Mesothelial cell of epicardium (in vitro differentiated cells): ENCODE data around the gene TMEM11. TPM values are rescaled to one million over a fixed set of nuclear protein-coding genes. Genes with fewer than 3 reads are reported as not detected.

Experiments
- DNase-seq, 2 experiments: peaks; one replicate each; pipeline ENCODE4 v3.0.0; 2021; ENCODE audit warnings: low spot score in 2 of 2; ENCODE audit not compliant: unreplicated experiment in 2 of 2
- H3K27ac Mint-ChIP-seq: 2 replicates; pipeline ENCODE4 v1.8.0; 2021; ENCODE audit warnings: mixed read lengths
- H3K27me3 Mint-ChIP-seq: 2 replicates; pipeline ENCODE4 v1.8.0; 2021; ENCODE audit warnings: low read depth, mixed read lengths
- H3K36me3 Mint-ChIP-seq: 2 replicates; pipeline ENCODE4 v1.8.0; 2021; ENCODE audit warnings: mixed read lengths
- H3K4me1 Mint-ChIP-seq: 2 replicates; pipeline ENCODE4 v1.8.0; 2021; ENCODE audit warnings: mixed read lengths
- H3K4me3 Mint-ChIP-seq: 2 replicates; pipeline ENCODE4 v1.8.0; 2021; ENCODE audit warnings: mild to moderate bottlenecking, moderate library complexity, mixed read lengths
- H3K9me3 Mint-ChIP-seq: 2 replicates; pipeline ENCODE4 v1.8.0; 2021; ENCODE audit warnings: mixed read lengths
- total RNA-seq: library from RNA; stranded (reverse); gene quantifications from 3 replicates; pipeline ENCODE4 v1.2.1, GENCODE V29; 2021
- TF ChIP-seq, protein P1 (sequence below): fragments of 200-600 bp; sonication (generic); IDR thresholded peaks from one replicate; pipeline ENCODE4 v1.5.0; 2021; ENCODE audit warnings: antibody characterized with exemption; ENCODE audit not compliant: unreplicated experiment

The TMEM11 gene
- total RNA-seq, 1 donor from 2014 or later: 20.6 TPM

DNA sequence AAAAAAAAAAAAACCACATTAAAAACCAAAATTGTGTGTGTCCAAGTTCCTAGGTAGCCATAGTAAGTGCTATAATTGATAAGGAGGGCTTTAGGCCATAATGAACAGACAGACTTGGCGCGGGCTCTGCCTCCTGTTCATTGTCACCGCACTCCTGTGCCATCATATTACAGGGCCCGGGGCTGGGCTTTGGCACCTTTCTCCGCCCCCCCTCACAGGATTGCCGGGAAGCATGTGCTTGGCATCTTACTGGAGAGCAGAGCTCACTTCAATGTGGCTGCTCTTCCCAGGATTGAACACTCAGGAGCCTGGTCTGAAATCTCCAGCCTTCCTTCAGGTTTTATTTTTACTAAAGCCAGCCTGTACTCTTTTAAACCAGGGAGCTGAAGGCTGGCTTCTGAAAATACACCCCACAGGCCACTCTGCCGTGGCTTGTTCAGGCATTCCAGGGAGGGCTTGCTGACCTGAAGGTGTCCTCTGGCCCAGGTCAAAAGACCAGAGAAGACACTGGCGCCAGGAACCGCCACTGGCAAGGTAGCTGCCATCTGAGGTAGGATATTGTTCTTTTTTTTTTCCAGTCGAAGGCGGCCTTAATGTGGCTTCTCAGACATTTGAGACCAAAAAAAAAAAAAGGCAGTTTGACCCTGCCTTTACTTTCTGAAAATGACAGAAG lies 47.9 kb downstream of the TMEM11 start:
- TF ChIP-seq, protein P1, sequence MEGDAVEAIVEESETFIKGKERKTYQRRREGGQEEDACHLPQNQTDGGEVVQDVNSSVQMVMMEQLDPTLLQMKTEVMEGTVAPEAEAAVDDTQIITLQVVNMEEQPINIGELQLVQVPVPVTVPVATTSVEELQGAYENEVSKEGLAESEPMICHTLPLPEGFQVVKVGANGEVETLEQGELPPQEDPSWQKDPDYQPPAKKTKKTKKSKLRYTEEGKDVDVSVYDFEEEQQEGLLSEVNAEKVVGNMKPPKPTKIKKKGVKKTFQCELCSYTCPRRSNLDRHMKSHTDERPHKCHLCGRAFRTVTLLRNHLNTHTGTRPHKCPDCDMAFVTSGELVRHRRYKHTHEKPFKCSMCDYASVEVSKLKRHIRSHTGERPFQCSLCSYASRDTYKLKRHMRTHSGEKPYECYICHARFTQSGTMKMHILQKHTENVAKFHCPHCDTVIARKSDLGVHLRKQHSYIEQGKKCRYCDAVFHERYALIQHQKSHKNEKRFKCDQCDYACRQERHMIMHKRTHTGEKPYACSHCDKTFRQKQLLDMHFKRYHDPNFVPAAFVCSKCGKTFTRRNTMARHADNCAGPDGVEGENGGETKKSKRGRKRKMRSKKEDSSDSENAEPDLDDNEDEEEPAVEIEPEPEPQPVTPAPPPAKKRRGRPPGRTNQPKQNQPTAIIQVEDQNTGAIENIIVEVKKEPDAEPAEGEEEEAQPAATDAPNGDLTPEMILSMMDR: no peak
- peaks cover 15% of the 10 kb centered on the region for H3K4me1 Mint-ChIP-seq
- H3K9me3 Mint-ChIP-seq: no peaks in the 10 kb centered on the region
- no peaks in the 10 kb centered on the region for H3K36me3 Mint-ChIP-seq
- peak in 1 of 2 experiments; percentile 28 for DNase-seq
- no peak overlapping the region for H3K4me3 Mint-ChIP-seq
- H3K27me3 Mint-ChIP-seq: no peaks in the 10 kb centered on the region
- H3K27ac Mint-ChIP-seq: no peak overlapping the region

DNA sequence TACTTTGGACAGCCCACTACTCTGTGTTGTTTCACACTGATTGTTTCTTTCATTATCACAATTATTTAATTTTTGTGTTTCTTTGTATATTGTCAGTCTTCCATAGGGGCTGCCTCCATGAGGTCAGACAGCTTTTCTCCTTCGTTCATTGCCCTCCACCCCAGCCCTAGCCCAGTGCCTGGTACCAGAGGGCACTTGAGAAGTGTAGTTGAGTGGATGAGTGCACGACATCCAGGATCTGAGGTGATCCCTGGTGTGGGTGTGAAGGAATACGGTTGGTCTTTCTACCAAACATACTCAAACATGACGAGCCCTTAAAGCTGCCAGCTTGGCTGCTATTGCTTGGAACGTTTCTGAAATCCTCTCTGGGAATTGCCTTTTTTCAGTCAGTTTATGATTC lies 49.3 kb downstream of the TMEM11 start:
- DNase-seq: peak in 1 of 2 experiments; percentile 24
- TF ChIP-seq, protein P1: no peak
- no peaks in the 10 kb centered on the region for H3K27me3 Mint-ChIP-seq
- H3K36me3 Mint-ChIP-seq: no peaks in the 10 kb centered on the region
- H3K9me3 Mint-ChIP-seq: no peaks in the 10 kb centered on the region
- H3K4me1 Mint-ChIP-seq: peaks cover 18% of the 10 kb centered on the region
- no peak overlapping the region for H3K4me3 Mint-ChIP-seq
- H3K27ac Mint-ChIP-seq: no peak overlapping the region

DNA sequence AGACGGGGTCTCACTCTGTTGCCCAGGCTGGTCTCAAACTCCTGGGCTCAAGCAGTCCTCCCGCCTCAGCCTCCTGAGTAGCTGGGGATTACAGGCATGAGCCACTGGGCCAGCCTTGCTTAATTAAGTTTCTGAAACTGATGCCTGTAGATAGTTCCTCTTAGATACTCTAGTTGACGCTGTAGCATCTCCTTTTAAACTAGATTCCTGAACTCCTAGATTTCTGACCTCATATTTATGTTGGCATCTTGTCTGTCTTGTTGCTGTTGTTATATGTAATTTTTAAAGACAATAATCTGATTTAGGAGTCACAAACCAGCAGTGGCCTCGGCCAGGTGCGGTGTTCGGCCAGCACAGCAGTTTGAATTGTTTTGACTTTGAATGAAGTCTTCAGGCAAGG lies 49.7 kb downstream of the TMEM11 start:
- TF ChIP-seq, protein P1: no peak
- H3K9me3 Mint-ChIP-seq: no peaks in the 10 kb centered on the region
- DNase-seq: no peak
- H3K27ac Mint-ChIP-seq: no peak overlapping the region
- no peak overlapping the region for H3K4me3 Mint-ChIP-seq
- peaks cover 18% of the 10 kb centered on the region for H3K4me1 Mint-ChIP-seq
- H3K36me3 Mint-ChIP-seq: no peaks in the 10 kb centered on the region
- no peaks in the 10 kb centered on the region for H3K27me3 Mint-ChIP-seq

DNA sequence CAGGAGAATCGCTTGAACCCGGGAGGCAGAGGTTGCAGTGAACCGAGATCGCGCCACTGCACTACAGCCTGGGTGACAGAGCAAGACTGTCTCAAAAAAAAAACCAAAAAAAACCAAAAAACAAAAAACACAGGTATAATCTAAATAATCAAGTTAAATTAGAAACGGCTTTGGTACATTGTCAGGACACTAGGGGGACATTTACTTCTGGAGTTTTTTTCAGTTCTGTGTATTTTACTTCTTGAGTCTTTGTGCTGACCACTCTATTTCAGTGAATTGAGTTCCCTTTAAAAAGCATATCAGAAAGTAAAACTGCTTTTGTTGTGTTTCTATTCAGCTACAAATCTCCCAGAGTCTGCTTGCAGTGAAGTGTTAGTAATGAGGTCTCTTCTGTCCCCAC lies 50.9 kb downstream of the TMEM11 start:
- Mint-ChIP-seq H3K9me3 (peaks cover 9% of the 10 kb centered on the region), H3K4me1 (peaks cover 18% of the 10 kb centered on the region), H3K36me3 (peaks cover 1% of the 10 kb centered on the region), H3K4me3 (no peak overlapping the region), H3K27me3 (no peaks in the 10 kb centered on the region), H3K27ac (no peak overlapping the region)
- no peak for DNase-seq
- TF ChIP-seq, protein P1: peak; percentile 19

DNA sequence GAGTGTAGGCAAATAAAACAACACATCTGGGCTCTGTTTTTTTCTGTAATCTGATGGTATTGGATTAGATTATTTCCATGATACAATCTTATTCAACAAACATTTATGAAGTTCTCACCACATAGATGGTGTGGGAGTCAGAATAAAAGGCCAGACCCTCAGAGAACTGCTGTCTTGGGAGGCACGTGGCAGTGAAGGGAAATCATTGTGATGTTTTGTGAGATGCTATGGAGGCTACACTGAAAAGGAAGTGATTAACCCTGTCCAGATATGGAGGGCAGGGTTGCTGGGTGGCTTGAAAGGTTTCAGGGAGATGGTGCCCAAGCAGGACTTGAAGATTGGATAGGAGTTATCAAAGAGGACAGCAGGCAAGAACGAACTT lies 51.6 kb downstream of the TMEM11 start:
- H3K4me3 Mint-ChIP-seq: no peak overlapping the region
- H3K4me1 Mint-ChIP-seq: peaks cover 18% of the 10 kb centered on the region
- no peaks in the 10 kb centered on the region for H3K27me3 Mint-ChIP-seq
- H3K36me3 Mint-ChIP-seq: peaks cover 1% of the 10 kb centered on the region
- H3K27ac Mint-ChIP-seq: peak overlapping the region; percentile 61
- peaks cover 14% of the 10 kb centered on the region for H3K9me3 Mint-ChIP-seq
- DNase-seq: no peak
- TF ChIP-seq, protein P1: no peak
